Kidney glomerular epithelial cell (primary cell): ENCODE results near the gene ZNF697.
"Not testable (repeated sequence)": the region's sequence is repeated elsewhere in the genome, so short reads cannot be mapped to it uniquely, and the experiment has no call there.

Experiments
- DNase-seq: peaks from one replicate; lab custom pipeline; 2025; lab: John Stamatoyannopoulos, UW

ZNF697 gene

GRCh38 chr1:119602789-119603188, 45.3 kb downstream of the ZNF697 start:
- DNase-seq, result not testable (repeated sequence)

GRCh38 chr1:119602169-119602568, 45.9 kb downstream of the ZNF697 start:
- no peak for DNase-seq

- DNase-seq, result no peak
Measured at GRCh38 chr1:119600976-119601375, 47.1 kb downstream of the ZNF697 start.

GRCh38 chr1:119600561-119600960, 47.5 kb downstream of the ZNF697 start:
- no peak for DNase-seq

- DNase-seq, result no peak
Measured at GRCh38 chr1:119595606-119596005, 52.5 kb downstream of the ZNF697 start.

GRCh38 chr1:119595168-119595567, 52.9 kb downstream of the ZNF697 start:
- DNase-seq, result no peak

- no peak for DNase-seq
Measured at GRCh38 chr1:119594376-119594775, 53.7 kb downstream of the ZNF697 start.

GRCh38 chr1:119593805-119594204, 54.3 kb downstream of the ZNF697 start:
- DNase-seq, result no peak

GRCh38 chr1:119590393-119590792, 57.7 kb downstream of the ZNF697 start:
- no peak for DNase-seq

- DNase-seq, result no peak
Measured at GRCh38 chr1:119588621-119589020, 59.4 kb downstream of the ZNF697 start.

- peak; percentile 57 for DNase-seq
Measured at GRCh38 chr1:119587341-119587740, 60.7 kb downstream of the ZNF697 start.

- DNase-seq, result not testable (repeated sequence)
Measured at GRCh38 chr1:119585801-119586200, 62.3 kb downstream of the ZNF697 start.

GRCh38 chr1:119582801-119583200, 65.3 kb downstream of the ZNF697 start:
- DNase-seq, result peak; percentile 47

- DNase-seq, result not testable (repeated sequence)
Measured at GRCh38 chr1:119581076-119581475, 67.0 kb downstream of the ZNF697 start.

- no peak for DNase-seq
Measured at GRCh38 chr1:119573886-119574285, 74.2 kb downstream of the ZNF697 start.

- DNase-seq, result not testable (repeated sequence)
Measured at GRCh38 chr1:119569930-119570622, 78.0 kb downstream of the ZNF697 start.
